Choroid plexus epithelial cell (primary cell): ENCODE data around the gene MBP.

Experiments
- DNase-seq: peaks from one replicate; pipeline ENCODE4 v3.0.0-alpha.2; 2010; ENCODE audit warnings: low read depth
- H3K4me3 ChIP-seq: 2 replicates; pipeline ENCODE4 v1.5.1; 2011; ENCODE audit warnings: low read depth, mild to moderate bottlenecking, control low read depth, low read length, moderate library complexity
- CTCF ChIP-seq: conservative IDR thresholded peaks from 2 replicates; pipeline ENCODE4 v1.5.1; 2011; ENCODE audit warnings: low read depth, mild to moderate bottlenecking, control low read depth, inconsistent platforms, low read length, moderate library complexity

Gene MBP

GRCh38 chr18:76982038-76982437, 150.5 kb downstream of the MBP start:
- no peak for DNase-seq
- H3K4me3 ChIP-seq: no peak overlapping the region

DNA sequence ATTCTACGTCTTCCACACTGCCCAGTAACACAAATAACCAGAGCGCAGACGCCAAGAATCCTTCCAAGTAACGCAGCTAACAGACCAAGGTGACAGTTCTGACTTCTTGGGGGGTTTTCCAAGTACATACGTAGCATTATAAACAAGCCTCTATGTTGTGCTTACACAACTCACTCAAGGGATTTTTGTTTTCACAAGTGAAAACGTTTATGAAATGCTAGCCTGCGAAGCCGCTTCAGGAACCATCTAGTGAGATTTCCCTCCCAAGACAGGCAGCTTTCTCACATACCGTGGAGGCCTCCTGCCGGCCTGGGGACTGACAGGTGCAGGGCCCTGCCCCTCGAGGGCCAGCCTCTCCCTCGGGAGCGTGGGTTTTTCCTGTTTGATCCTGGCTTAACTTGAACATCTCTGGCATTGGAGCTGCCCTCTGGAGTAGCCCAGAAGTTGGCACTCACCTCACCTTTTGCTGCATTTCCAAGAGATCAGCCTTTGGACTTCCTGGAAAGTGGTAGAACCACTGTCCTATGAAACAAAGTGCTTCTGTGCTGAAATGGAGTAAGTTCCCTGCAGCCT, 151.1 kb downstream of the MBP start:
- no peak overlapping the region for H3K4me3 ChIP-seq
- peak; percentile 53 for DNase-seq
- no peak for TF ChIP-seq CTCF

More at GRCh38 chr18:76982038-76982437, 150.5 kb downstream of the MBP start:
- TF ChIP-seq CTCF: no peak

- no peak overlapping the region for H3K4me3 ChIP-seq
- TF ChIP-seq CTCF: no peak
- no peak for DNase-seq
Observed at GRCh38 chr18:76980663-76981395, 151.8 kb downstream of the MBP start.

DNA sequence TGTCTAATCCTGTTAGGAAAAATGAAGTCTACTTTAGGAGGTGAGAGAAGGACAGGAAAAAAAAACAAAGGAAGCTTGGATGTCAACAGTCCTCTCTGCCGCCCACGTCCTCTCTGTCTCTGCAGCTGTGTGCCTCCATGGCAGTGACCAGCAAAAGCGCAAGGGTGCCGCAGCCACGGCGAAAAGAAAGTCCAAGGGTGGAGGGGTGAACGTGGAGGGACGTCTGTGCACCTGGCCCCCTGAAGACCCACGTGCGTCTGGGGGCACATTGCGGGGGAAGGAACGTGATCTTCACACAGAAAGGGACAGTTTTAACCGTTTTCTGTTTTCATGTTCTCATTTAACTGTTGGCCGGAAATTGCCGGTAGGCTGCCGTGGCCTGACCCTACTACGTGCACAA, 152.7 kb downstream of the MBP start:
- H3K4me3 ChIP-seq: no peak overlapping the region
- TF ChIP-seq CTCF: no peak
- no peak for DNase-seq

- no peak for TF ChIP-seq CTCF
- no peak for DNase-seq
- H3K4me3 ChIP-seq: no peak overlapping the region
Observed at GRCh38 chr18:76979111-76979751, 153.4 kb downstream of the MBP start.

DNA sequence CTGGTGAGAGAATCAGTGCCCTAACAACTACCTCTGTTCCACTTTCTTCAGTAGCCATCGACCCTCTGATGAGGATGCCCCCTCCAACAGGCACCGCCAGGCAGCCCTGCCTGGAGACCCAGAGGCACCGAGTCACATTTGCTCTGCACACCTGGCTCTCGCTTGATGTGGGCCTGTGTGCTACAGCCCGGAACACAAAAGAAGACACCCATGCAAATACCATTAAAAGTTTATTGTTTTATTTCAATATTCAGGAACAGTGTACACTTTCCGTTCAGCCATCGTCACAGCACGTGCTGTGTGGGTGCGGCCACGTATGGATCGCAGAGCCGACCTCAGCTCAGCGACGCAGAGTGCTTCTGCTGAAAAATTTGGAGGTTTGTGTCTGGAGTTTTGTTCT, 154.0 kb downstream of the MBP start:
- TF ChIP-seq CTCF: no peak
- DNase-seq: no peak
- no peak overlapping the region for H3K4me3 ChIP-seq
